ENCODE data around the gene SIN3B. TPM values are rescaled to one million over a fixed set of nuclear protein-coding genes. Genes with fewer than 3 reads are reported as not detected.

The SIN3B gene
- total and polyA plus RNA-seq, 2 donors (not counting 1 experiment from before 2014, with no cell fraction given), result 118 to 138 TPM

GRCh38 chr19:16877581-16877980, 48.4 kb downstream of the SIN3B start:
- ChIA-PET POLR2A (no interaction called here), CTCF (no interaction called here)
- no peak for ATAC-seq (ENCODE audit: low read depth)
- Mint-ChIP-seq H3K4me1 (peaks cover 20% of the 10 kb centered on the region), H3K4me3 (no peak overlapping the region), H3K27me3 (no peaks in the 10 kb centered on the region), H3K9me3 (ENCODE audit: insufficient read depth) (peaks cover 3% of the 10 kb centered on the region), H3K27ac (no peak overlapping the region)
- Histone ChIP-seq H3K27me3 (replicated peaks in 1 of 4; ENCODE audit: control extremely low read depth in 1 of 4, control insufficient read depth in 3 of 4, insufficient read depth in 4 of 4, low read length in 3 of 4) (no peaks in the 10 kb centered on the region), H3K79me2 (ENCODE audit: control insufficient read depth, insufficient read depth, low read length) (peaks cover 34% of the 10 kb centered on the region), H3K9ac (ENCODE audit: low read length) (no peak overlapping the region), H2AFZ (ENCODE audit: insufficient read depth, low read depth, low read length, poor library complexity, severe bottlenecking) (no peak overlapping the region), H3K27ac (ENCODE audit: low read length in 2 of 2) (no peak overlapping the region), H4K20me1 (ENCODE audit: control insufficient read depth, insufficient read depth, low read length, poor library complexity, severe bottlenecking) (peaks cover 16% of the 10 kb centered on the region), H3K4me2 (replicated peaks; ENCODE audit: low read depth, low read length, poor library complexity, severe bottlenecking) (no peak overlapping the region), H3K36me3 (replicated peaks in 1 of 2; ENCODE audit: control extremely low read depth in 1 of 2, control insufficient read depth in 1 of 2, extremely low read depth in 1 of 2, insufficient read depth in 2 of 2, low read length in 1 of 2) (peaks cover 0 to 50% of the 10 kb centered on the region in 2 experiments), H3K9me3 (ENCODE audit: control extremely low read depth in 1 of 3, control insufficient read depth in 2 of 3, insufficient read depth in 1 of 3, low read length in 2 of 3) (peaks cover 0 to 50% (median 20%) of the 10 kb centered on the region in 3 donors), H3K4me3 (ENCODE audit: control extremely low read depth in 1 of 5, extremely low read depth in 1 of 5, insufficient read depth in 1 of 5, low read depth in 2 of 5, low read length in 4 of 5) (no peak overlapping the region), H3K4me1 (ENCODE audit: control insufficient read depth in 2 of 2, insufficient read depth in 2 of 2, low read length in 2 of 2) (no peaks in the 10 kb centered on the region)
- 89% methylated on average over 9 of the region's 11 CpGs for WGBS (ENCODE audit: insufficient coverage)
- TF ChIP-seq EZH2 (IDR thresholded peaks at IDR 0.05; ENCODE audit: borderline replicate concordance, insufficient read depth, low read depth, low read length, poor library complexity, severe bottlenecking) (no peak), CTCF (IDR thresholded peaks at IDR 0.05) (no peak)
- intact Hi-C loops (cut with micrococcal nuclease), result no loop called here
- DNase-seq, result no peak

- intact Hi-C loops (cut with micrococcal nuclease), result no loop called here
- Histone ChIP-seq H3K4me3 (ENCODE audit: control extremely low read depth in 1 of 5, extremely low read depth in 1 of 5, insufficient read depth in 1 of 5, low read depth in 2 of 5, low read length in 4 of 5) (no peak overlapping the region), H3K79me2 (ENCODE audit: control insufficient read depth, insufficient read depth, low read length) (peaks cover 28% of the 10 kb centered on the region), H3K4me1 (ENCODE audit: control insufficient read depth in 2 of 2, insufficient read depth in 2 of 2, low read length in 2 of 2) (no peaks in the 10 kb centered on the region), H4K20me1 (ENCODE audit: control insufficient read depth, insufficient read depth, low read length, poor library complexity, severe bottlenecking) (peaks cover 15% of the 10 kb centered on the region), H3K27ac (ENCODE audit: low read length in 2 of 2) (no peak overlapping the region), H2AFZ (ENCODE audit: insufficient read depth, low read depth, low read length, poor library complexity, severe bottlenecking) (no peak overlapping the region), H3K9ac (ENCODE audit: low read length) (no peak overlapping the region), H3K36me3 (replicated peaks in 1 of 2; ENCODE audit: control extremely low read depth in 1 of 2, control insufficient read depth in 1 of 2, extremely low read depth in 1 of 2, insufficient read depth in 2 of 2, low read length in 1 of 2) (peaks cover 0 to 43% of the 10 kb centered on the region in 2 experiments), H3K9me3 (ENCODE audit: control extremely low read depth in 1 of 3, control insufficient read depth in 2 of 3, insufficient read depth in 1 of 3, low read length in 2 of 3) (peaks cover 0 to 58% (median 24%) of the 10 kb centered on the region in 3 donors), H3K27me3 (replicated peaks in 1 of 4; ENCODE audit: control extremely low read depth in 1 of 4, control insufficient read depth in 3 of 4, insufficient read depth in 4 of 4, low read length in 3 of 4) (no peaks in the 10 kb centered on the region), H3K4me2 (replicated peaks; ENCODE audit: low read depth, low read length, poor library complexity, severe bottlenecking) (no peak overlapping the region)
- 98% methylated on average over 55 of the region's 55 CpGs for WGBS (ENCODE audit: insufficient coverage)
- no peak for ATAC-seq (ENCODE audit: low read depth)
- no peak for TF ChIP-seq EZH2 (IDR thresholded peaks at IDR 0.05; ENCODE audit: borderline replicate concordance, insufficient read depth, low read depth, low read length, poor library complexity, severe bottlenecking)
- TF ChIP-seq CTCF (IDR thresholded peaks at IDR 0.05), result no peak
- DNase-seq, result no peak
- Mint-ChIP-seq H3K4me1 (peaks cover 20% of the 10 kb centered on the region), H3K27me3 (no peaks in the 10 kb centered on the region), H3K4me3 (no peak overlapping the region), H3K27ac (no peak overlapping the region), H3K9me3 (ENCODE audit: insufficient read depth) (peaks cover 7% of the 10 kb centered on the region)
- ChIA-PET POLR2A (no interaction called here), CTCF (no interaction called here)
Observed at GRCh38 chr19:16878181-16878965, 49.2 kb downstream of the SIN3B start.

All from B cell (primary cell).